HCT116 (cell line): ENCODE measurements around the gene ZNF414.

Experiments
- CBX3 ChIP-seq: IDR thresholded peaks from 2 replicates; pipeline ENCODE4 v1.6.1; 2012; ENCODE audit warnings: low read depth
- EZH2 ChIP-seq: fragments of 200-600 bp; sonication (generic); IDR thresholded peaks from 2 replicates; pipeline ENCODE4 v1.6.1; 2017; ENCODE audit warnings: antibody characterized with exemption, mixed run types
- JUND ChIP-seq: IDR thresholded peaks from 2 replicates; pipeline ENCODE4 v1.6.1; 2012
- POLR2A ChIP-seq: IDR thresholded peaks from 2 replicates; pipeline ENCODE4 v1.7.0; 2011; ENCODE audit warnings: borderline replicate concordance; ENCODE audit not compliant: insufficient read depth, insufficient read length; ENCODE audit errors: extremely low read depth
- POLR2AphosphoS5 ChIP-seq: IDR thresholded peaks from 2 replicates; pipeline ENCODE4 v1.6.1; 2011; ENCODE audit warnings: mild to moderate bottlenecking, low read depth, low read length, moderate library complexity
- RAD21 ChIP-seq: IDR thresholded peaks from 2 replicates; pipeline ENCODE4 v1.6.1; 2012; ENCODE audit warnings: low read depth, mild to moderate bottlenecking
- YY1 ChIP-seq: IDR thresholded peaks from 2 replicates; pipeline ENCODE4 v1.6.1; 2011; ENCODE audit warnings: low read length, low read depth, moderate library complexity, mild to moderate bottlenecking; ENCODE audit not compliant: insufficient replicate concordance; ENCODE audit errors: extremely low read depth
- ZFX ChIP-seq: fragments of 450-650 bp; IDR thresholded peaks from 2 replicates; pipeline ENCODE4 v1.6.1; 2017
- TF ChIP-seq, protein P1 (sequence below): IDR thresholded peaks from 2 replicates; pipeline ENCODE4 v1.6.1; 2012
- TF ChIP-seq, protein P2 (sequence below), 3 experiments: fragments of 200-600 bp in 1 of 3; sonication (generic) in 1 of 3; IDR thresholded peaks in 2 of 3; conservative IDR thresholded peaks in 1 of 3; 2 replicates each; pipeline ENCODE4 v1.5.1; 2012 to 2017; ENCODE audit warnings: low read depth in 2 of 3, low read length in 2 of 3, antibody characterized with exemption in 1 of 3, borderline replicate concordance in 1 of 3, control low read depth in 1 of 3, mild to moderate bottlenecking in 1 of 3, mixed read lengths in 1 of 3, mixed run types in 1 of 3, moderate library complexity in 1 of 3; ENCODE audit not compliant: insufficient read depth in 1 of 3
- TF ChIP-seq, protein P3 (sequence below): IDR thresholded peaks from 2 replicates; pipeline ENCODE4 v1.6.1; 2011; ENCODE audit warnings: mild to moderate bottlenecking, low read length, moderate library complexity; ENCODE audit not compliant: insufficient replicate concordance; ENCODE audit errors: extremely low read depth
- TF ChIP-seq, protein P4 (sequence below): IDR thresholded peaks from 2 replicates; pipeline ENCODE4 v1.6.1; 2012; ENCODE audit warnings: low read depth

DNA sequence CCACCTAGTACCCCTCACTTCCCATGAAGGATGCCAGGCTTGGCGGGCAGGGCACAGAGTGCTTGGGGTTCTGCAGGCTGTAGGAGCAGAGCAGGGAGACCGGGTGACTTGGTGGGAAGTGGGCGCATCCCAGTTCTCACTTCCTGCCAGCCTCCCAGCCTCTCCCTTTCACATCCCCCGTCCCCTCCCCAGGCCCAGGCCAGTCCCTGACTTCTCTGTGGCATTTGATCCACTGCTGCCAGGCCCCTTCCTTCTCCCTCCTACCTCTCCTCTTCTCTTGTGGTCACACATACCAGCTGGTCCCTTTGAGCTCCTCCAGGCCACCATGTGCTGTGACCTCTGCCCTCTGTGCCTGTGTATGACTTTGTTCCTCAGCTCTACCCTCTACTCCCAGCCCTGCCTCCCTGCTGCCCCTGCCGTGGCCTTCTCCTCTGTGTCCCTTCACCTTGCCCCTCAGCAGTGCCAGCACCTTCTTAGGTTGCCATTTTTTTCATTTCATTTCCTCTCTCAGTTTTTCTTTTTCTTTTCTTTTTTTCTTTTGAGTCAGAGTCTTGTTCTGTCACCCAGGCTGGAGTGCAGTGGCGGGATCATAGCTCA, 43.8 kb upstream of the ZNF414 start:
- TF ChIP-seq, protein P1, sequence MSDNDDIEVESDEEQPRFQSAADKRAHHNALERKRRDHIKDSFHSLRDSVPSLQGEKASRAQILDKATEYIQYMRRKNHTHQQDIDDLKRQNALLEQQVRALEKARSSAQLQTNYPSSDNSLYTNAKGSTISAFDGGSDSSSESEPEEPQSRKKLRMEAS = no peak
- TF ChIP-seq, protein P2, sequence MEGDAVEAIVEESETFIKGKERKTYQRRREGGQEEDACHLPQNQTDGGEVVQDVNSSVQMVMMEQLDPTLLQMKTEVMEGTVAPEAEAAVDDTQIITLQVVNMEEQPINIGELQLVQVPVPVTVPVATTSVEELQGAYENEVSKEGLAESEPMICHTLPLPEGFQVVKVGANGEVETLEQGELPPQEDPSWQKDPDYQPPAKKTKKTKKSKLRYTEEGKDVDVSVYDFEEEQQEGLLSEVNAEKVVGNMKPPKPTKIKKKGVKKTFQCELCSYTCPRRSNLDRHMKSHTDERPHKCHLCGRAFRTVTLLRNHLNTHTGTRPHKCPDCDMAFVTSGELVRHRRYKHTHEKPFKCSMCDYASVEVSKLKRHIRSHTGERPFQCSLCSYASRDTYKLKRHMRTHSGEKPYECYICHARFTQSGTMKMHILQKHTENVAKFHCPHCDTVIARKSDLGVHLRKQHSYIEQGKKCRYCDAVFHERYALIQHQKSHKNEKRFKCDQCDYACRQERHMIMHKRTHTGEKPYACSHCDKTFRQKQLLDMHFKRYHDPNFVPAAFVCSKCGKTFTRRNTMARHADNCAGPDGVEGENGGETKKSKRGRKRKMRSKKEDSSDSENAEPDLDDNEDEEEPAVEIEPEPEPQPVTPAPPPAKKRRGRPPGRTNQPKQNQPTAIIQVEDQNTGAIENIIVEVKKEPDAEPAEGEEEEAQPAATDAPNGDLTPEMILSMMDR (IDR thresholded peaks at IDR 0.05 in 2 of 3, conservative IDR thresholded peaks at IDR 0.05 in 1 of 3; ENCODE audit: borderline replicate concordance in 1 of 3, insufficient read depth in 1 of 3, low read depth in 2 of 3, low read length in 2 of 3) = no peak
- TF ChIP-seq EZH2 = no peak
- TF ChIP-seq, protein P3, sequence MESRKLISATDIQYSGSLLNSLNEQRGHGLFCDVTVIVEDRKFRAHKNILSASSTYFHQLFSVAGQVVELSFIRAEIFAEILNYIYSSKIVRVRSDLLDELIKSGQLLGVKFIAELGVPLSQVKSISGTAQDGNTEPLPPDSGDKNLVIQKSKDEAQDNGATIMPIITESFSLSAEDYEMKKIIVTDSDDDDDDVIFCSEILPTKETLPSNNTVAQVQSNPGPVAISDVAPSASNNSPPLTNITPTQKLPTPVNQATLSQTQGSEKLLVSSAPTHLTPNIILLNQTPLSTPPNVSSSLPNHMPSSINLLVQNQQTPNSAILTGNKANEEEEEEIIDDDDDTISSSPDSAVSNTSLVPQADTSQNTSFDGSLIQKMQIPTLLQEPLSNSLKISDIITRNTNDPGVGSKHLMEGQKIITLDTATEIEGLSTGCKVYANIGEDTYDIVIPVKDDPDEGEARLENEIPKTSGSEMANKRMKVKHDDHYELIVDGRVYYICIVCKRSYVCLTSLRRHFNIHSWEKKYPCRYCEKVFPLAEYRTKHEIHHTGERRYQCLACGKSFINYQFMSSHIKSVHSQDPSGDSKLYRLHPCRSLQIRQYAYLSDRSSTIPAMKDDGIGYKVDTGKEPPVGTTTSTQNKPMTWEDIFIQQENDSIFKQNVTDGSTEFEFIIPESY = no peak
- no peak for TF ChIP-seq POLR2AphosphoS5
- no peak for TF ChIP-seq ZFX
- no peak for TF ChIP-seq POLR2A
- TF ChIP-seq YY1 = no peak
- TF ChIP-seq RAD21 = no peak
- no peak for TF ChIP-seq CBX3
- no peak for TF ChIP-seq JUND
- TF ChIP-seq, protein P4, sequence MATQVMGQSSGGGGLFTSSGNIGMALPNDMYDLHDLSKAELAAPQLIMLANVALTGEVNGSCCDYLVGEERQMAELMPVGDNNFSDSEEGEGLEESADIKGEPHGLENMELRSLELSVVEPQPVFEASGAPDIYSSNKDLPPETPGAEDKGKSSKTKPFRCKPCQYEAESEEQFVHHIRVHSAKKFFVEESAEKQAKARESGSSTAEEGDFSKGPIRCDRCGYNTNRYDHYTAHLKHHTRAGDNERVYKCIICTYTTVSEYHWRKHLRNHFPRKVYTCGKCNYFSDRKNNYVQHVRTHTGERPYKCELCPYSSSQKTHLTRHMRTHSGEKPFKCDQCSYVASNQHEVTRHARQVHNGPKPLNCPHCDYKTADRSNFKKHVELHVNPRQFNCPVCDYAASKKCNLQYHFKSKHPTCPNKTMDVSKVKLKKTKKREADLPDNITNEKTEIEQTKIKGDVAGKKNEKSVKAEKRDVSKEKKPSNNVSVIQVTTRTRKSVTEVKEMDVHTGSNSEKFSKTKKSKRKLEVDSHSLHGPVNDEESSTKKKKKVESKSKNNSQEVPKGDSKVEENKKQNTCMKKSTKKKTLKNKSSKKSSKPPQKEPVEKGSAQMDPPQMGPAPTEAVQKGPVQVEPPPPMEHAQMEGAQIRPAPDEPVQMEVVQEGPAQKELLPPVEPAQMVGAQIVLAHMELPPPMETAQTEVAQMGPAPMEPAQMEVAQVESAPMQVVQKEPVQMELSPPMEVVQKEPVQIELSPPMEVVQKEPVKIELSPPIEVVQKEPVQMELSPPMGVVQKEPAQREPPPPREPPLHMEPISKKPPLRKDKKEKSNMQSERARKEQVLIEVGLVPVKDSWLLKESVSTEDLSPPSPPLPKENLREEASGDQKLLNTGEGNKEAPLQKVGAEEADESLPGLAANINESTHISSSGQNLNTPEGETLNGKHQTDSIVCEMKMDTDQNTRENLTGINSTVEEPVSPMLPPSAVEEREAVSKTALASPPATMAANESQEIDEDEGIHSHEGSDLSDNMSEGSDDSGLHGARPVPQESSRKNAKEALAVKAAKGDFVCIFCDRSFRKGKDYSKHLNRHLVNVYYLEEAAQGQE = no peak
